DMS114 treated with DMSO at 0.1 percent for 48 hours (cell line): ENCODE results near the gene SLC10A3.

ENCODE experiments used
- DNase-seq: peaks from one replicate; lab custom pipeline; 2025; ENCODE audit not compliant: unreplicated experiment; lab: John Stamatoyannopoulos, UW

The SLC10A3 gene

GRCh38 chrX:154466036-154466435 is 24.4 kb downstream of the SLC10A3 start:
- DNase-seq, result no peak

- no peak for DNase-seq
Observed at GRCh38 chrX:154465601-154466000, 24.8 kb downstream of the SLC10A3 start.

GRCh38 chrX:154464806-154465365 is 25.5 kb downstream of the SLC10A3 start:
- no peak for DNase-seq

- no peak for DNase-seq
Observed at GRCh38 chrX:154463611-154464220, 26.7 kb downstream of the SLC10A3 start.

GRCh38 chrX:154462396-154462795 is 28.0 kb downstream of the SLC10A3 start:
- DNase-seq, result no peak

- DNase-seq, result no peak
Observed at GRCh38 chrX:154460326-154460725, 30.1 kb downstream of the SLC10A3 start.

GRCh38 chrX:154459832-154460231 is 30.6 kb downstream of the SLC10A3 start:
- no peak for DNase-seq

GRCh38 chrX:154458954-154459778 is 31.3 kb downstream of the SLC10A3 start:
- no peak for DNase-seq

GRCh38 chrX:154458116-154458953 is 32.1 kb downstream of the SLC10A3 start, which contains the start of gene PLXNA3:
Gene PLXNA3 (plus strand): TSS chrX:154458281. CDS start chrX:154460184, 1,903 bp downstream.
- no peak for DNase-seq

GRCh38 chrX:154457491-154458115 is 32.8 kb downstream of the SLC10A3 start:
- no peak for DNase-seq

- no peak for DNase-seq
Observed at GRCh38 chrX:154452823-154453222, 37.6 kb downstream of the SLC10A3 start.

- no peak for DNase-seq
Observed at GRCh38 chrX:154450312-154450711, 40.1 kb downstream of the SLC10A3 start.

- DNase-seq, result no peak
Observed at GRCh38 chrX:154449618-154450017, 40.8 kb downstream of the SLC10A3 start.

- DNase-seq, result no peak
Observed at GRCh38 chrX:154448484-154448883, 41.9 kb downstream of the SLC10A3 start.

GRCh38 chrX:154446430-154446829 is 44.0 kb downstream of the SLC10A3 start:
- no peak for DNase-seq

- no peak for DNase-seq
Observed at GRCh38 chrX:154445776-154446175, 44.7 kb downstream of the SLC10A3 start.

- no peak for DNase-seq
Observed at GRCh38 chrX:154444755-154445246, 45.6 kb downstream of the SLC10A3 start.

GRCh38 chrX:154443992-154444754 is 46.3 kb downstream of the SLC10A3 start, which contains the start of gene FAM50A:
Gene FAM50A (plus strand): TSS chrX:154444141. CDS start chrX:154444236, 95 bp downstream.
- no peak for DNase-seq

GRCh38 chrX:154443479-154443910 is 46.9 kb downstream of the SLC10A3 start:
- no peak for DNase-seq
